Right ventricle myocardium inferior (tissue), 1 donor: ENCODE data around the gene TMEM156. TPM values are rescaled to one million over a fixed set of nuclear protein-coding genes. Genes with fewer than 3 reads are reported as not detected.

ENCODE experiments used
- ATAC-seq: fragments of 200-7000 bp; cut with Tn5 transposase; one replicate; pipeline ENCODE4 v1.9.1; 2020; ENCODE audit warnings: mild to moderate bottlenecking, moderate library complexity
- DNase-seq: peaks from one replicate; pipeline ENCODE4 v3.0.0; 2021; ENCODE audit errors: missing footprints
- intact Hi-C: fragments of 100-400 bp; cut with DNase I; formaldehyde crosslinking; loops from one replicate; pipeline ENCODE4 v1.11.0; 2022
- total RNA-seq: library from RNA; stranded (reverse); fragmentation: NEBNext Ultra II Directional; extraction: Animal tissue kit (Norgen Biotek cat#: 25700); gene quantifications from one replicate; pipeline ENCODE4 v1.2.1, GENCODE V29; 2021
- donor health status: DM: no; HTN: yes; CAD: no; lungs with severe emphysema.

Gene TMEM156
- total RNA-seq, 1 donor from 2014 or later: not detected

GRCh38 chr4:38917481-38918025 lies 114.7 kb downstream of the TMEM156 start:
- intact Hi-C loops: no loop called here
- no peak for DNase-seq
- ATAC-seq: no peak

Other genes with a start within 250 kb of the TMEM156 start
- not detected for gene TLR10, start 249.4 kb downstream of the TMEM156 start, total RNA-seq
- gene TLR1, start 227.6 kb downstream of the TMEM156 start, total RNA-seq: 4.3 TPM
- gene TLR6, start 175.6 kb downstream of the TMEM156 start, total RNA-seq: 1.5 TPM
- gene FAM114A1, start 164.6 kb downstream of the TMEM156 start, total RNA-seq: 25.3 TPM
- 15.4 TPM for gene KLHL5, start 29.8 kb upstream of the TMEM156 start, total RNA-seq
- 6.5 TPM for gene WDR19, start 150.1 kb upstream of the TMEM156 start, total RNA-seq